GM23248 (cell line): ENCODE data around the gene CD47. TPM values are rescaled to one million over a fixed set of nuclear protein-coding genes. Genes with fewer than 3 reads are reported as not detected.

Experiments used
- DNase-seq: peaks from one replicate; pipeline ENCODE4 v3.0.0-alpha.2; 2015
- H2AFZ ChIP-seq: fragments of 200-600 bp; sonication (generic); 2 replicates; pipeline ENCODE4 v1.6.1; 2016; ENCODE audit warnings: antibody characterized with exemption
- H3F3A ChIP-seq: fragments of 200-600 bp; sonication (generic); 2 replicates; pipeline ENCODE4 v1.6.1; 2016; ENCODE audit warnings: mild to moderate bottlenecking, antibody characterized with exemption, mixed run types; ENCODE audit not compliant: insufficient read depth
- H3K27ac ChIP-seq: fragments of 200-600 bp; sonication (generic); 2 replicates; pipeline ENCODE4 v1.5.1; 2016; ENCODE audit warnings: mild to moderate bottlenecking
- H3K27me3 ChIP-seq: fragments of 200-600 bp; sonication (generic); replicated peaks from 2 replicates; pipeline ENCODE4 v1.6.1; 2016; ENCODE audit warnings: mild to moderate bottlenecking; ENCODE audit not compliant: insufficient read depth
- H3K36me3 ChIP-seq: fragments of 200-600 bp; sonication (generic); 2 replicates; pipeline ENCODE4 v1.6.1; 2016; ENCODE audit warnings: low read depth, mild to moderate bottlenecking
- H3K4me1 ChIP-seq: fragments of 200-600 bp; sonication (generic); 2 replicates; pipeline ENCODE4 v1.6.1; 2016; ENCODE audit warnings: mild to moderate bottlenecking; ENCODE audit not compliant: insufficient read depth
- H3K4me2 ChIP-seq: fragments of 200-600 bp; sonication (generic); one replicate; pipeline ENCODE4 v1.6.1; 2016; ENCODE audit warnings: mild to moderate bottlenecking; ENCODE audit not compliant: unreplicated experiment
- H3K4me3 ChIP-seq: fragments of 200-600 bp; sonication (generic); 2 replicates; pipeline ENCODE4 v1.5.1; 2016; ENCODE audit warnings: mild to moderate bottlenecking
- H3K79me2 ChIP-seq: fragments of 200-600 bp; sonication (generic); 2 replicates; pipeline ENCODE4 v1.6.1; 2016; ENCODE audit warnings: mild to moderate bottlenecking; ENCODE audit not compliant: insufficient read depth
- H3K9ac ChIP-seq: fragments of 200-600 bp; sonication (generic); 2 replicates; pipeline ENCODE4 v1.6.1; 2016; ENCODE audit warnings: mild to moderate bottlenecking
- H3K9me2 ChIP-seq: fragments of 200-600 bp; sonication (generic); 2 replicates; pipeline ENCODE4 v1.6.1; 2016; ENCODE audit warnings: mixed run types, mild to moderate bottlenecking, moderate library complexity; ENCODE audit not compliant: insufficient read depth
- H3K9me3 ChIP-seq: fragments of 200-600 bp; sonication (generic); one replicate; pipeline ENCODE4 v1.6.1; 2017; ENCODE audit warnings: low read depth
- H4K20me1 ChIP-seq: fragments of 200-600 bp; sonication (generic); 2 replicates; pipeline ENCODE4 v1.6.0; 2016; ENCODE audit not compliant: insufficient read depth
- EZH2 ChIP-seq: fragments of 200-600 bp; sonication (generic); IDR thresholded peaks from 2 replicates; pipeline ENCODE4 v1.6.1; 2018; ENCODE audit warnings: antibody characterized with exemption, mild to moderate bottlenecking; ENCODE audit not compliant: insufficient read depth, poor library complexity, severe bottlenecking
- EZH2phosphoT487 ChIP-seq: fragments of 200-600 bp; sonication (generic); IDR thresholded peaks from 2 replicates; pipeline ENCODE4 v1.6.1; 2018; ENCODE audit warnings: antibody characterized with exemption, moderate library complexity, mild to moderate bottlenecking, low read depth; ENCODE audit not compliant: insufficient read depth
- WGBS, 2 experiments: methylation state at CpG; one replicate each; pipeline ENCODE4 v1.1.6; 2015 to 2017; ENCODE audit warnings: low lambda C conversion rate in 2 of 2, low coverage in 1 of 2; ENCODE audit errors: missing lambda C conversion rate in 2 of 2; 5-methylcytosine and 5-hydroxymethylcytosine counted together
- in situ Hi-C: fragments of 300-500 bp; cut with MboI; formaldehyde crosslinking; loops from 2 replicates; pipeline ENCODE4 v1.15.0; 2020
- polyA plus RNA-seq: library from polyadenylated mRNA; unstranded; fragments of >200 nt; fragmentation: Nextera tagmentation; extraction: Ambion mirVana; gene quantifications from 2 replicates; pipeline ENCODE4 v1.2.1, GENCODE V29; 2016
- total RNA-seq: library from RNA; depleted of rRNA; stranded (reverse); fragments of >200 nt; shearing (Covaris generic); gene quantifications from 2 replicates; pipeline ENCODE4 v1.2.3, GENCODE V29; 2014

The CD47 gene
- total and polyA plus RNA-seq, 2 experiments from 2014 or later: 97.3 to 120 TPM

DNA sequence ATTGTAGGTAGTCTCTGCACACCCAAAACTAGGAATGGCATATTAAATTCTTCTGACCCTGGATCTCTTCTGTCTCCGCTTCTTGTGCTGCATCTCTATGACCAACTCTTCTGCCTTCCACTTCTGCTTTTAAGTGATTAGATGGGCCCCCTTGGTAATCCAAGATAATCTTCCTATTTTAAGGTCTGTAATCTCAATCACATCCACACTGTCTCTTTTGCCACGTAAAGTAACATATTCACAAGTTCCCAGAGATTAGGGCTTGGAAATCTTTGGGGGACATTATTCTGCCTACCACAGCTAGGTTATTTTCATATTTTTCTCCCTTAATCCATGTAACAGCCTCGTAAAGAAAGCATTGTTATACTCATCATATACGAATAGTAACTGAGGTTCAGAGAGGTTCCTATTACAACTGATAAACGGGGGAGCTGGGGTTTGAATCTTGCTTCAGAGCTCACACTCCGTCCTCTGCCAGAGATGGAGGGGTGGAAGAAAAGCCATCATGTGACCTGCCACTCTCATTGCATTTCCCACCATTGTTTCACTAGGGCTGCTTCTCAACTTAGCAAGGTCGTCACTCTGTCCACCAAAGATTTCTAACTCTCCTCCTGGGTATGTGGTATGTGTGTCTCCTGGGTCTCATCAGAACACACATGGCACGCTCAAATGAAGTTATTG lies 6.6 kb upstream of the CD47 start:
- Histone ChIP-seq H3K27me3 (no peaks in the 10 kb centered on the region), H3K4me2 (no peak overlapping the region), H3K9me2 (no peaks in the 10 kb centered on the region), H3K9ac (no peak overlapping the region), H3K4me3 (no peak overlapping the region), H3F3A (no peaks in the 10 kb centered on the region), H3K4me1 (no peaks in the 10 kb centered on the region), H3K9me3 (no peaks in the 10 kb centered on the region), H3K36me3 (no peaks in the 10 kb centered on the region), H2AFZ (no peak overlapping the region), H4K20me1 (no peaks in the 10 kb centered on the region), H3K27ac (no peak overlapping the region), H3K79me2 (no peaks in the 10 kb centered on the region)
- TF ChIP-seq EZH2 (no peak), EZH2phosphoT487 (no peak)
- no peak for DNase-seq
- in situ Hi-C loops: no loop called here
- WGBS, 2 experiments: 90 to 95% methylated on average over 8 of the region's 8 CpGs

DNA sequence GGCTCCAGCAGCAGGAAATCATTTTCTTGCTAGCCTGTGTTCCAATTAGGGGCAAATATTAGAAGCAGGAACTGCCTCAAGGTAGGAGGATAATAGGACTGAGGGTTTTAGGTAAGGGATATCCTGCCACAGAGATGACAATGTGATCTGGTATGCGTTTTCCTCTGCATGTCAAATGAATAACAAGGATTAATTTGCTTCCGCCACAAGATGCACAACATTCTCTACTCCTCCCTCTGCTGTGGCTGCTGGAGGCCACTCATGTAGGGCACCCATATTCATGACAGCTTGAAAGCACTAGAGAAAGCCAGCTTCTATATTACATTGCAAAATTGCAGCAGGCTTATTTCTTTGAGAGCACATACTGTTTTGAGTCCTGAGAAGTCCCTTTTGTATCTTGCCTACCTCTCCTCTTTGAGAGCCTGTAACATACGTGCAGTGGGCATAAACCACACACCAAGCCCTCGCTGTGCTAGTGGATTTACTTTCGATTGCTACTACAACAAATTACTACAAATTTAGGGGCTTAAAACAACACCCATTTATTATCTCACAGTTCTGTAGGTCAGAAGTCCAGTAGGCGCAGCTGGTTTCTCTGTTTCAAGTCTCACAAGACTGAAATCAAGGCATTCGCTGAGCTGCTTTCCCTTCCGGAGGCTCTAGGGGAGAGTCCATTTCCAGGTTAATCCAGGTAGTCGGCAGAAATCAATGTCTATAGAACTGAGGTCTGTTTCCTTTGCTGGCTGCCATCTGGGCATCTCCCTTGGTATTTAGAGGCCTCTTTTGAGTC lies 5.9 kb upstream of the CD47 start:
- Histone ChIP-seq H3K36me3 (no peaks in the 10 kb centered on the region), H3K9ac (no peak overlapping the region), H3K27ac (no peak overlapping the region), H3K9me2 (no peaks in the 10 kb centered on the region), H3K79me2 (no peaks in the 10 kb centered on the region), H4K20me1 (no peaks in the 10 kb centered on the region), H3F3A (no peaks in the 10 kb centered on the region), H2AFZ (no peak overlapping the region), H3K9me3 (no peaks in the 10 kb centered on the region), H3K27me3 (no peaks in the 10 kb centered on the region), H3K4me1 (no peaks in the 10 kb centered on the region), H3K4me3 (no peak overlapping the region), H3K4me2 (no peak overlapping the region)
- in situ Hi-C loops: no loop called here
- TF ChIP-seq EZH2: no peak
- no peak for TF ChIP-seq EZH2phosphoT487
- 80 to 83% methylated on average over 9 of the region's 9 CpGs for WGBS, 2 experiments
- no peak for DNase-seq

DNA sequence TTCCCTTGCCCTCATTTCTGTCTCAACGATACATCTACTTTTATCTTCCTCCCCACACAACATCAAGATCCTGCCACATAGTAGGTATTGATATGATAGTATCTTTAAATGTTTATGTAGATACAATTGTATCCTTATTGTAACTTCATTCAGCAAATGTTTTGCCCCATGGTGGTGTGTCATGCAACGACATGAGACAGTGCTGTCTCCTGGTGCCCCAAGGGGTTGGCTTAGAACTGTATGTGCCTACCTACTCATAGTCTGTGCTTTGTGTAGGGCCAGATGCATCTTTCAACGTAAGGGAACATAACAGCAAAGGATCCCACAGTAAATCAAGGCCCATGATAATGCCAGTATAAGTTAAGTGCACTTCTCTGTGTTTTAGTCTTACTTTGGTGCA lies 2.8 kb upstream of the CD47 start:
- H3K4me3 ChIP-seq: no peak overlapping the region
- WGBS, 2 experiments: 84 to 92% methylated on average over 3 of the region's 3 CpGs
- no peaks in the 10 kb centered on the region for H3K9me3 ChIP-seq
- no peaks in the 10 kb centered on the region for H3K9me2 ChIP-seq
- no peak for DNase-seq
- no peak overlapping the region for H3K9ac ChIP-seq
- no peaks in the 10 kb centered on the region for H4K20me1 ChIP-seq
- no peak overlapping the region for H3K4me2 ChIP-seq
- H3K27me3 ChIP-seq: no peaks in the 10 kb centered on the region
- H3K27ac ChIP-seq: no peak overlapping the region
- in situ Hi-C loops: no loop called here
- no peaks in the 10 kb centered on the region for H3K36me3 ChIP-seq
- TF ChIP-seq EZH2phosphoT487: no peak
- TF ChIP-seq EZH2: no peak
- H3F3A ChIP-seq: no peaks in the 10 kb centered on the region
- no peaks in the 10 kb centered on the region for H3K4me1 ChIP-seq
- H3K79me2 ChIP-seq: peaks cover 22% of the 10 kb centered on the region
- no peak overlapping the region for H2AFZ ChIP-seq

DNA sequence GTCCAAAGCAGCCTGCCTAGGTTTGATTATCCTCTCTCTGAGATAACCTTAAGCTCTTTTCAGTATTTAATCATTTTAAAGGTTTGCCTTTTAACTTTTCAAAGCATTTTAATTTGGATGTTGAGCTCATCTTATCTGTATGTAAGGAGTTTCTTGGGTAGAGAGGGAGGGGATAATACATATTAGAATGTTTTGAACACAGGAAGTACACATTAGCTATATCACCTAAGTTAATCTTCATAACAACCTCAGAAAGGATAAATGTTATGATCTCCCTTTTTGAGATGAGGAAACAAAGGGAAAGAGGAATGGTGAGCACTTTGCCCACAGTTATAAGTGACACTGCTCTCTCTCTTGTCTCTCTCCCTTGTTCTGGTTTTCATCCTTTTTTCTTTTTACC lies 2.2 kb upstream of the CD47 start:
- TF ChIP-seq EZH2phosphoT487 (no peak), EZH2 (no peak)

More for the DNA sequence above, 2.2 kb upstream of the CD47 start:
- H3K4me2 ChIP-seq: no peak overlapping the region
- H3F3A ChIP-seq: no peaks in the 10 kb centered on the region
- peaks cover 28% of the 10 kb centered on the region for H3K79me2 ChIP-seq
- H3K9me2 ChIP-seq: no peaks in the 10 kb centered on the region
- no peak for DNase-seq
- no peak overlapping the region for H2AFZ ChIP-seq
- H3K9me3 ChIP-seq: no peaks in the 10 kb centered on the region
- in situ Hi-C loops: no loop called here
- H4K20me1 ChIP-seq: no peaks in the 10 kb centered on the region
- no peak overlapping the region for H3K9ac ChIP-seq
- H3K4me1 ChIP-seq: peaks cover 6% of the 10 kb centered on the region; the same call in 1 of the 2 replicates
- no peak overlapping the region for H3K27ac ChIP-seq
- no peaks in the 10 kb centered on the region for H3K27me3 ChIP-seq
- no peaks in the 10 kb centered on the region for H3K36me3 ChIP-seq
- H3K4me3 ChIP-seq: no peak overlapping the region
